ENCODE measurements around the gene GNG13.
"Not testable (repeated sequence)": the region's sequence is repeated elsewhere in the genome, so short reads cannot be mapped to it uniquely, and the experiment has no call there.

The GNG13 gene, protein sequence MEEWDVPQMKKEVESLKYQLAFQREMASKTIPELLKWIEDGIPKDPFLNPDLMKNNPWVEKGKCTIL

DNA sequence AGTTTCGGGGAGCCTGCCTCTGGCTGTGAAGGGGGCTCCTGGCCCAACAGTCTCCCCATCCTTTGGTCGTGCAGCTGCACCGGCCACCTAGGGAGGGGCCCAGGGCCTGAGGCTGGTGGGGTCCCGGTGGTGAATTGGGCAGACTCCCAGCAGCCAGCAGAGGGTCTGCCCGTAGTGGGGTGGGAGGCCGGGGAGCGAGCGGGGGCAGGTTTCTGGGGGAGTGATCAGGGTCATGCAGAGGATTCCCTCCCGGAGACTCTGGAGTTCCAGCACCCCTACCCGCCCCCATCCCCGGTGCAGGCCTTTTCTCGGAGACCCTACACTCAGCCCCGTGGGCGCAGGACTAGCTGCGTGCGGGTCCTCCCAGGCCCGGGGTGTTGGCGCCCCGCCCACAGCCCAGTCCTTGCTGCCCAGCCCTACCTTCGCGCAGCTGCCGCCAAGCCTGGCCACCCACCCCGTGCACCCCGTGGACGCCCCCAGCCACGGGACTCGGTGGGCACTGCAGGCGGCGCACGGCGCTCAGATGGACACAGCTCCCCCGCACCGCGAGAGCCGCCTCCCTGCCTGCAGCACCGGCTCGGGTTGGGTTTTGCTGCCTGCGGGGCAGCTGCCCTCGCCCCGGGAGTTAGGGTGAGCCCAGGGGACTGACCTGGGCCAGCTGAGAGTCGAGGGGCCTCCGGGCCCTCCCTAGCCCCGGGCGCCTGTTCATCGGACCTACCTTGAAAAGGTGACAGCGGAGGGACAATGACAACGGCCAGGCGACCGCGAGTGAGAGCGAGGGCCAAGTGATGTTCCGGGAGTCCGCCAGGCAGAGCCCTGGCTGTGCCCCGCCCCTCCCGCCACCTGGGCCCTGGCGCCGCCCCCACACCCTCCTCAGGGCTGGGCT is at the start of gene GNG13:
GNG13 (minus strand) TSS at position 787 of the 886 bp plus-strand sequence. CDS start 1,657 bp downstream, outside the sequence.
- DNase-seq: no peak

DNA sequence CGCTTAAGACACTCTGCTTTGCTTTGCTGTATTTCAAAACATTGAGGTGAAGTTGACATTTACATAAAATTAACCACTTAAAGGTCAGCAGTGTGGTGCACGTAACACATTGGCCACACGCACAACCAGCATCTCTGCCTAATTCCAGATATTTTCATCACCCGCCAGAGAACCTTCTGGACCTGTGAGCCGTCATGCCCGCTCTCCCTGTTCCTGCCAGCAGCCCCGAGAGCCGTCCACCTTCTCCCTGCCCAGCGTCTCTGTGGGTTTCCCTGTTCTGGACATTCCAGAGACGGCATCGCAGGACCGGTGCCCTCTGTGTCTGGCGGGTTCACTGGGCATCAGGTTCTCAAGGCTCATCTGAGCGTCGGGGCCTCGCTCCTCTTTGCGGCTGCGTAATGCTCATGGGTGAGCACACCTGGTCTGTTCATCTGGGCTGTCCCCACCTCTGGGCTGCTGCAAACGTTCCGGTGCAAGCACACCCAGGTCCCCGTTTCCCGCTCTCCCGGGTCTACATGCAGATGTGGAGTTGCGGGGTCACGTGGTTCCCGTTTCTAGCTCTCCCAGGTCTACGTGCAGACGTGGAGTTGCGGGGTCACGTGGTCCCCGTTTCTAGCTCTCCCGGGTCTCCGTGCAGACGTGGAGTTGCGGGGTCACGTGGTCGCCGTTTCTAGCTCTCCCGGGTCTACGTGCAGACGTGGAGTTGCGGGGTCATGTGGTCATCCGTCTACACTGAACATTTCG is 48.1 kb upstream of the GNG13 start:
- no peak for DNase-seq

DNA sequence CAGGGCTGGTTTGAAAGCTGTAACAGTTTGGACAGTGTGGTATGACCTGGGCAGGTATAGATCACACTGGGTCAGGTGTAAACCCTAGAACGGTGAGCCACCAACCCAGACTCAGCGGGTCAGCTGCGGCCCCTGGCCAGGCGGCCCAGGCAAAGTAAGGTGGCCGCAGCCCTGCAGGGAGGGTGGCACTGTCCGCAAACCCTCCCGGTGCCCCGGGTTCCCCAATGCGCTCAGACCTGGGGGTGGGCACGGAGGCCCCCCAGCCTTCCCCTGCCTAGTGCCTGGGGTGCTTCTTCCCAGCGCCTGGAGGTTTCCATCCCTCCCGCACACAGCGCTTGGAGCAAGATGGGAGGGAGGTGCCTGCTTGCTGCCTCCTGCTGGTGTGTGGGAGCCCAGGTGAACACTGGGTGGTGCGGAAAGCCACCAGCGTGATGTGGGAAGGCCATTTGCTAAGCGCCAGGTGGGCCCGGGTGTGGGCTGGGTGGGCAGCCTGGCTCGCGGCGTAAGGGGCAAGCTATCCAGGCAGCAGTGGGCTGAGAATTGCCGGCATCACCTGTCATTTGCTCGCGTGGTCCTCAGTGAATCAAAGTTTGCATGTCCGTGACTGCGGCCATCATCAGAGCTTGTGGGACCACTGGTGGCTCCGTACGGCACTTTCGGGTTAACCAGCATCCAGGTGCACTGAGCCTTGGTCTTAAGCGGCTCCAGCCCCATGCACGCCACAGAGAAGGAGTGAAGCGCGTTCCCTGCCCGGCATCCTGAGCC is 47.3 kb upstream of the GNG13 start:
- DNase-seq: no peak

DNA sequence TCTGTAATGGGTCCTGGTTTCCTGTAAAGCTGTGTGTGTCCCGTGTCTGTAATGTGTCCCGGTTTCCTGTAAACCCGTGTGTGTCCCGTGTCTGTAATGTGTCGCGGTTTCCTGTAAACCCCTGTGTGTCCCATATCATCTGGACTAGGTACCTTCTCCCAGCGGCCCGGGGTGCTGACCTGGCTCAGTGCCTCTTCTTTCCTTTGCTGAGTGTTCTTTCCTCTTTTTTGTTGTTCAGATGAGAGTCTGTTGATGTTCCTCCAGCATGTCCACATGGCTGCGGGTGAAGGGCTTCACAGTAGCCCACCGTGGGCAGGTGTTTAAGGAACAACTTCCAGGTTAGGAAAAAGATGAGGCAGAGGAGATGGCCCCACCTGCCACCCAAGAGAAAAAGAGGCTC is 46.6 kb upstream of the GNG13 start:
- DNase-seq: no peak

DNA sequence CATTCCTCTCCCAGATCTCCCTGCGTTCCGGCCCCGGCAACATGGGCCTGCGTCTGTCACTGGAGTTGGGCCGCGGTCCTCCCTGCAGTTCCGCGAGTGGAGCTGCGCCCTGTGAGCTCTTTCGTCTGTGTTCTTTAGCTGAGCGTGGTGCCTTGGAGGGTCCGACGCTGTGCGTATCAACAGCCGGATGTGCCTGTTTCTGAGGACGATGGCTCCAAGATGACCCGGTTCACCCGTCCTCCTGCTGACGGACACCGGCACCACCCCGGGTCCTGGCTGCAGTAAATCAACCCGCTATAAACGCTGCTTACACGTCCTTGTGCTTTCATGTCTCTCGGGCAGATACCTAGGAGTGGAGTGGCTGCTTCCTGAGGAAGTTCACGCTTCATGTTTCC is 44.8 kb upstream of the GNG13 start:
- DNase-seq: no peak

DNA sequence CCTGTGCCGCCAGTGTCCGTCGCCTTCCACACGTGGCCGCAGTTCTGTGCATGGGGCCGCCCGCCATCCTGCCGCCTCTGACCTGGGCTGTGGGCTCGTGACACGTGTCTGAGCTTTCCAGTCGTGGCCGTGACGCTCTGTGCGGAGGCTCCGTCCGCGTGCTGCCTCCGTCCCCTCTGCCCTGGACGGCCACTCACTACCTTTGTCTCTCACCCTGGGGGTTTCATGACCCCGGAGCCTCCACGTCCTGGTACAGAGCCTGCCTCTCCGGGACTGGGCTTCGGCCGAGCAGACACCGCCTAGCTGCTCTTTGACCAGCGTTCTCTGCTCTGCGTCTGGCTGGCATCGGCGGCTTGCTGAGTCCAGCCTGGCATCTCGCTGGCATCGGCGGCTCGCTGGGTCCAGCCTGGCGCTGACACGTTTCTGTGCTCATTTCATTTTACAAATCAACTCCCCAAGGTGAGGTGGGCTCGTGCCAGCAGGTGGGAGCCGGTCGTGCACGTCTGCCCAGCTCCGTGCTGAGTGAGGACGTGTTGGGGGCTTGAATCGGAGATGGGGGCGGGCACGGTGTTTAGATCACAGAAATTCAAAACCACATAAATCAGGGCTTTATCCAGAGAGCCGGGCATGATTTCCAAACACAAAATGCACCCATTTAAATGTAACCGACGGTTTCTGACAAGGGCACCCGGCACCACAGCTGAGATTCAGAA is 44.3 kb upstream of the GNG13 start:
- DNase-seq: no peak

DNA sequence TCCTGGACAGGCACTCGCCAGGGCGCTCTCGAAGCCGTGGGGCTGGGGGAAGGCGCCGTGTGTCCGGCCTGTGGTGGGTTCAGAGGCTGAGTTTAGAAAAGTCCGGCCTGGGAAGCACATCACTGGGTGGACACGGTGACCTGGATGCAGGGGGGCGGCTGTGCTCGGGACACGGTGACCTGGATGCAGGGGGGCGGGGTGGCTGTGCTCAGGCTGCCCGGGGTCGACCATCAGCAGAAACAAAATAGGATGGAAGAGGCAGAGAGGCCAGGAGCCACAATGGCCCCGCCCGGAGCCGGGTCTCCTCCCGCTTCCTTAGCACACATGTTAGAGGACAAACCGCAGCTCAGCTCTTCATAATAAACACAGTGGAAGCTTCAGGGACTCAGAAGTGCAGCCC is 43.2 kb upstream of the GNG13 start:
- no peak for DNase-seq

DNA sequence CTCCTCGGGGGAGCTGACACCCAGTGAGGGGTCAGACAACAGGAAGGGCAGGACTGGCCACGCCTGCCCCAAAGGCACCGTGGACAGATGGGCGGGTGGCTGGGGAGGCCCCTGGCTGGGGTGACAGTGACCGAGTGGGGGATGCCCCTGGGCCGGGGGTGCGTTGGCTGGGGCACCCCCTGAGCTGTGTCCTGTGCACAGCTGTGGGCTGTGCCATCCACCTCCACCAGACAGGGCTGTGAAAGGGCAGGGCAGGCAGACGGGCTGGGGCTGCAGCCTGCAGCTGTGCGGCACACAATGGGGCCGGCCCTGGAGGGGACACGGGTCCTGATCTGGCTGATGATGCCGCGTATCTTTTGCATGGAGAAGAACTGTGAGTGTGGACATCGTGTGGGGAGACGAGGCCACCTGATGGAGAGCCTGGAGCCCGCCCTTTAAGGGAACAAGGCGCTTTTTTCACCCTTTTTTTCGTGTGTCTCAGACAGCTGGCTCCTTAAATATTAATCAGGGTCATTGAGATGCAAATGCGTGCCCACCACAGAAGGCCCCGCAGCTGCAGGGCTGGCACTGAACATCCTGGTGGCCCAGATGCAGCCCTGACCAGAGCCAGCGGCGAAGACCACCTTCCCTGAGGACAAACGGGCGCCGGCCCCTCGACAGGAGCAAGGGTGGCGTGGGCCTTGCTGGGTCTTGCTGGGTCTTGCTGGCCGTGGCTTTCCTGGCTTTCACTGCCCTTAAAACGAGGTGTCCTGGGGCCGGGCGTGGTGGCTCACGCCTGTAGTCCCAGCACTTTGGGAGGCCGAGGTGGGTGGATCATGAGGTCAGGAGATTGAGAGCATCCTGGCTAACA is 42.4 kb upstream of the GNG13 start:
- DNase-seq: no peak

DNA sequence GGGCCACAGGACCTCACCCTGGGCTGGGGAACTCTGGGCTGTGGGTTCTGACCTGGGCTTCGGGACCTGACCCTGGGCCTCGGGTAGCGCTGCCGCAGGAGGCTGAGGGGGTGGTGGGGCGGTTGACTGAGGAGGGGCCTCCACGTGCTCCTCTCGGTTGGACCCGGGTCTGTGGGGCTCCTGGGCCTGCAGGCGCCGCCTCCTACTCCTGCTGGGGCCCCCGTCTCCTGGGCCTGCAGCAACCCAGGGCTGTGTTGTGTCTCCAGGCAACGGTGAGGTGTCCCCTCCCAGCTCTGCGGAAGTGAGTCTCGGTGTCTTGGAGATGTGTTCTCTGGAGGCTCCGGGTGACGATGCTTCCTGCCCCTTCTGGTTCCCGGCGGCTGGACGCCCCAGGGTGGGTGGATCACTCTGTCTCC is 41.5 kb upstream of the GNG13 start:
- no peak for DNase-seq

DNA sequence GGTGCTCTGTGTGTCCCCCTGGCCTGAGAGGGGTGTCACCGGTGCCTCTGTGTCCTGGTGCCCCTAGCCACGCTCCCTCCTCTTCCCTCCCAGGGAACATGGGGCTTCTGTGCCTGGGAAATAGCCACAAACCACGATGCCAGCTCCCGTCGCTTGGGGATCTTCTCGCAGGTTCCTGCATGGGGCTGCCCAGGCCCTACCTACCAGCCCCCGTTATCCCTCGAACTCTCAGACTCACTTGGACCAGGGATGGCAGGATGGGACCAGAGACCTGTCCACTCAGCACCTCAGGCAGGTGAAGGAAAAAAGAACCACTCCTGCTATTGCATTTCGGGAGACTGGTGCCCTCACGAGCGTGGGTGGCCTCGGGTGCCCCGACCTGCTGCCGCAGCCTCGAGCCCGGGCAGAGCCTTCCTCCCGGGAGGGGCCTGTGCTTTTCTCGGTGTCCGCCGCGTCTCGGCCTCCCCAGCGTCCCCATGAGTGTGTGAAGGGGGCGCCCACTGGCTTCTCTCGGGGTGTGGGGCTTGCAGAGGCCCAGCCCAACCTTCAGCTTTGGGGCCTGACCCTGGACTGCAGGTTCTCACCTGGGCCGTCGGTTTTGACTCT is 41.0 kb upstream of the GNG13 start:
- no peak for DNase-seq

DNA sequence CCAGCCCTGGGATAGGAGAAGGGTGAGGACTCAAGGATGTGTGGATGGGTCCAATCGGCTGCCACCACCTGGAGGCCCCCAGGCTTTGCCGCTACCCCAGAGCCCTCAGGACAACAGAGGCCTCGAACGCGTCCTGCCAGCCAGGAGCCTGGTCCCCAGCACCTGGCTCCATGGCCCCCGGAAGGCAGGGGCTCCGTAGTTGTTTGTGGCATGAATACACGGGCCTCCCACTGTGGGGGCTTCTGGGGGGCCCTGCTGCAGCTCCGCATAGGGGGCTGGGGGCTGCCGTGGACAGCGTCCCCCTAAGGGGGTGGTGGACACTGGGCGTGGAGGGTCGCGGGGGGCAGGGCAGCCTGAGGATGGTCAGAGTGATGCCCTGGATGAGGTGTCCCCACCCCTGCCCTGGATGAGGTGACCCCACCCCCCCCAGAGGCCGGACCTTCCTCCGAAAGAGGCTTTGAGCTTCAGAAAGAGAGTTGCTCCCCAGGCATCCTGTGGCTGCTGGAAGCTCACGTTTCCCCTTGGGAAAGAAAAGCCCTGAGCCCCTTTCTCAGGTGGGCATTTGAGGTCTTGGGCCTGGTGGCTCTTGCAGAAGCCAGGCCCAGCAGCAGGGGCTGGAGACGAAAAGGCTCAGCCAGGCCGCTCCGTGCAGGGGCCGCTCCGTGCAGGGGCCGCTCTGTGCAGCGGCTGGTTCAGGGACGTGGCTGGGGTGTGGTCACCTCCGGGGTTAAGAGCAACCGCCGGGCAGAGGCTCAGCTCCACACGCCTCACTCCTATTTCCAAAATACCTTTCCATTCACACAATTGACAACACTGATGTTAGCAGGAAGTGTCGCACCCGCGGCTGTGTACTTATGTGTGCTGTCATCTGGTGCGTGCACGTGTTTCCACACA is 40.3 kb upstream of the GNG13 start:
- DNase-seq: no peak

DNA sequence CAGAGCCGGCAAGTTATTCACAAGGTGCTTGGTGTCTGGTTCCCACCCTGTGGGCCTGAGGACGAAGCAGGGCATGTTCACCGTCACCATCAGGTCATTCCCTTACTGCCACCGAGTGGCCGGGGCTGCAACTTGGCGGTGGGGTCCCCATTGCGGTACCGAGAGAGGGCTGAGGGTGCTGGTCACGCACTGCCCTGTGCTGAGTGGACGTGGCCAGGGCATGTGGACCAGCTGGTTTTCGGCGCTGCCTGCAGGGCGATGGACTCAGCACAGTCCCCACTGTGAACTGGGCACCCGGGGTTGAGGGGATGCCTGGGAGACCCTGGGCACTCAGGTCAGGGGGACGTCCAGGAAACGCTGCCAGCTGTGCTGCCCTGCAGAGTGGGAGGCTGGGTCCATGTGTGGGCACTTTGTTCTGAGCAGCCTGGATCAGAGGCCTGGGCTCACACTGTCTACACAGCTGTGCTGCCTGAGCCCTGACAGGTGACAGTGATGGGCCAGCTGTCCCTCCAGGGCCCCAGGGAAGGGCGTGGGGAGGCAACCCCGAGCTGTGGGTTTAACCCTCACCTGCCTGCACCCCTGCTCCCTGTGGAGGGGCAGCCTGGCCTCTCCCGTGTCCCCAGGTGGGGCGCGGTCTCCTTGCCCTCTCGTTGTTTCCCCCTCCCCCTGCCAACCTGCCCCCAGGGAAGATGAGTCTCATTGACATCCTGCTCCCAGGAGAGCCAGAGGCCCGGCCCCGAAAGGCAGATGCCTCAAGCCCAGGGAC is 39.3 kb upstream of the GNG13 start:
- no peak for DNase-seq

DNA sequence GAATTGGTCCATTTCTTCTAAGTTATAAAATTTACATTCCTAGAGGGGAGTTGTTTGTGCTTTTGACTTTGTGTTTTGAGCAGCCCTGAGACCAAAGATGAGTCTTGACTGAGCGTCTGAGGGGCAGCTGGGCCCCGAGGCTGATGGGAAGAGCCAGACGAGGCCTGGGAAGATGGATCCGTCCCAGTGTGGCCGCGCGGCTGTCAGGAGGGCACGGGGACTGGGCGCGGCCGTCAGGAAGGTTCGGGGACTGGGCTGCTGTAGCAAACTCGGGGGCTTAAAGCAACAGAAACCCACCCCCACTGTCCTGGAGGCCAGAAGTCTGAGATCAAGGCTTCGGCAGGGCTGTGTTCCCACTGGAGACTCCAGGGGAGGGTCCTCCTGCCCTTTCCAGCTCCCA is 38.2 kb upstream of the GNG13 start:
- DNase-seq: no peak

DNA sequence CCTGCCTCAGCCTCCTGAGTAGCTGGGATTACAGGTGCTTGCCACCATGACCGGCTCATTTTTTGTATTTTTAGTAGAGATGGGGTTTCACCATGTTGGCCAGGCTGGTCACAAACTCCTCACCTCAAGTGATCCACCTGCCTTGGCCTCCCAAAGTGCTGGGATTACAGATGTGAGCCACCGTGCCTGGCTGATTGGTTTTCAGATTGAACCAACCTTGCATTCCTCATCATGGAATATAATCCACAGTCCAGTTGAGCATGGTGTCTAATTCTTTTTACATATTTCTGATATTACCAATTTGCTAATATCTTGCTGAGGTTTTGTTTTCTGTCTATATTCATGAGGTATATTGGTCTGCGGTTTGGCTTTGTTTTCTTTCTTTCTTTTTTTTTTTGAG is 36.3 kb upstream of the GNG13 start:
- DNase-seq: not testable (repeated sequence)

DNA sequence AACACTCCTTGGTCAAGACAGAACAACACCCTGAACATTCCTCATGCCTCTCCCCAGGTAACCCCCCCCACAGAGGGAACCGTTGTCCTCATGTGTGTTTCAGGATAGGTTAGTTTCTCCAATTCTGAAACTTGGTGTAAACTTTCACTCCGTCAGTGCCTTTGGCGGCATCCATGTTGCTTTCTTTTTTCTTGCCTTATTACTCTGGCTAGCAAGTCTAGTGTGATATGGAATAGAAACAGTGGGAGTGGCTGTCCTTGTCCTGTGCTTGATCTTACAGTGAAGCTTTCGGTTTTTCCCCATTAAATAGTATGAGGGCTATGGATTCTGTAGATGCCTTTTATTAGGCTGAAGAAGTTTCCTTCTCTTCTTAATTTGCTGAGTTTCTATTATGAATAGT is 35.7 kb upstream of the GNG13 start:
- no peak for DNase-seq

DNA sequence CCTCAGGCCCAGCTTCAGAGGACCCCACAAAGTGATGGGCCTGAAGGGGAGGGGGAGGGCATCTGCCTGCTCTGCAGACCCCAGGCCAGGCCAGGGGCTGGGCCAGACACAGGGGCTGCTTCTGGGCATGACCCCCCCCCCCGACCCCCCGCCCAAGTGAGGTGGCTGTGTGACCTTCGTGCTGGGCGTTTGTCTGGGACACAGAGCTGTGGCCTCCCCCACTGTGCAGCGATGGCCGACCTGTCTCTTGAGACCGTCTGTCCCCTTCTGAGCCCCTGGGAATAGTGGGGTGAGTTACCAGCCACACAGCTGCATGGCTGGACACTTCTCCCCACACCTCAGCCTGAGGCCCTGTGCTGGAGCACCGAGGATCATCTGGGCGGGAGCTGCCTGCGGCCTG is 34.8 kb upstream of the GNG13 start:
- DNase-seq: no peak

DNA sequence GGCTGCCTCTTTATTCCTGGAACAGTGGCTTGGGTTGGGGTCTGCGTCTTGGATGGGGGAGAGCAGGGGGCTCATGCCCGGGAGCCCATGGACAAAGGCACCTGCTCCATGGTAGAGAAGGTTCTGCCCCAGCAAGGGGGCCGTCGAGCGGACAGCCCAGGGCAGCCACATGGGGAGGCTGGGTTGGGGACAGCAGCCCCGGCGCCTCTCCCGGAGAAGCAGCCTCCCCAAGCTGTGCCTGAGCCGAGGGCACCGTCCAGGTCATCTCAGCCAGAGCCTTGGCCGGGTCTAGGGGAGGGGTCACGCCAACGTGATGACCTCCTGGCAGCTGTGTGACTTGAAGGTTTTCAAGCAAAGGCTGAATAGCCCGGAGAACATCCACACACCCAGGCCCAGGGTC is 32.9 kb upstream of the GNG13 start:
- no peak for DNase-seq

DNA sequence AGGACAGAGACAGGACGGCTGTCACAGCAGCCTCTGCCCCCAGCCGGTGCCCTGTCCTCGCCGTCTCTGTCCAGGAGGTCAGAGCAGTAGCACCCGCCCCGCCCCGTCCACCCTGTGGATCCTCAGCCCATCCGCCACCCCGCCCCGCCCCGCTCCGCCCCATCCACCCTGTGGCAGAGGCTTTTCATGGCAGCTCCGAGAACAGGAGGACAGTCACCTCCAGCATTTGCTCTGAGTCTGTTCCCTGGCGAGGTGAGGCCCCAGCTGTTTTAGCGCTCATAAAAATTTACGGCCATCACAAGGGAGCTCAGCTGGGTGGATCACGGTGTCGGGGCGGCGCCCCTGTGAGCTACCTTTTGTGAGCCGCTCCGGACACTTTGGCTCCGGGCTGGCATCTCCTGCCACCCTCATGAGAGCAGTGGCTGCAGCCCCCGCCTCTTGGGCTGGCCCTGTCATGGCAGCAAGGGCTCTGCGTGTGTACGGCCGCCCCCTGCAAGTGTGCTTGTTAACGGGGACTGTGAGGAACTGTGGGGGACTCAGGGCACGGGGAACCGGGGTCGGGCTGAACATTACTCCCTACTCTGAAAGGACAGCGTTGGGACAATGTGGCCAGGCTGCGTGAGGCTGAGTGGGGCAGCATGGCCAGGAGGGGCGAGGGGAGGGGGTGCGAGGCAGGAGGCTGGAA is 32.3 kb upstream of the GNG13 start:
- DNase-seq: no peak

Data from activated effector memory CD4-positive, alpha-beta T cell treated with anti-CD3 and anti-CD28 coated beads, Interleukin-2, amount 50 U/mL, for 16 hours (primary cell).